HUES6 (cell line): ENCODE results near the gene CCT2.

ENCODE experiments used
- H3K27ac ChIP-seq: 2 replicates; pipeline ENCODE4 v1.7.0; 2013; ENCODE audit warnings: low read depth, mild to moderate bottlenecking, low read length, inconsistent platforms
- H3K27me3 ChIP-seq: 2 replicates; pipeline ENCODE4 v1.6.1; 2013; ENCODE audit warnings: low read length; ENCODE audit not compliant: control insufficient read depth, insufficient read depth
- H3K36me3 ChIP-seq: 2 replicates; pipeline ENCODE4 v1.6.1; 2013; ENCODE audit warnings: low read length; ENCODE audit not compliant: control insufficient read depth, insufficient read depth
- H3K4me1 ChIP-seq: 2 replicates; pipeline ENCODE4 v1.6.1; 2013; ENCODE audit warnings: low read length; ENCODE audit not compliant: control insufficient read depth, insufficient read depth
- H3K4me3 ChIP-seq: 2 replicates; pipeline ENCODE4 v1.5.1; 2013; ENCODE audit warnings: low read depth, low read length
- H3K9ac ChIP-seq: one replicate; pipeline ENCODE4 v1.6.1; 2013; ENCODE audit warnings: mild to moderate bottlenecking, low read length
- H3K9me3 ChIP-seq: 2 replicates; pipeline ENCODE4 v1.6.1; 2013; ENCODE audit warnings: low read depth, low read length; ENCODE audit not compliant: control insufficient read depth, insufficient read depth

The CCT2 gene

DNA sequence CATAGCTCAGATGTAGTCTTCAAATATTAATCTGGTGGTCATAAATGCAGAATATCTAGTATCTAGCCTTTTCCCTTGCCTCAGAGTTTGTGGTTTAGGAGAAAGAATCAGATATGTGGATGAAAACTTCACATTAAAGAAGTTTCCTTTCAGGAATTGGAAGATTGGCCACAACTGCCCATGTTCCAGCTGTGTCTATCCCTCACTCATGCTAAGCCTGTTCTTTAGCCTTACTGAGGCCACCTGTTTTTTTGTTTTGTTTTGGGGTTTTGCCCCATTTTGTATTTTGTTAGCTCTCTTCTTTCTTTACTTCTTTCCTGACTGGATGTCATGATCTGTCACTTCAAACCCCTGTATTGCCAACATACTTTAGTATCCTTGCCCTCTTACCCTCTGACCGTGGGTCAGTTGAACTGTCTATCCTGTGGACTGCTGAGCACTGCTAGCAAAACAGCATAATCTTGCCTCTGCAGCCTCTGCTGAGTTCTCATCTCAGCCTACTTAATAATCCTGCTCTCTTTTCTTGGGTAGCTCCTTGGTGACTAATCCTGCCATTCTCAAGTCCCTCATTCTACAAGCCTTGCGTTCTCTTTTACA lies 22.0 kb upstream of the CCT2 start:
- Histone ChIP-seq H3K4me1 (0 out of 2 replicates have a peak, but pooled peaks cover 3% of the 10 kb centered on the region), H3K9ac (no peak overlapping the region), H3K27ac (no peak overlapping the region), H3K9me3 (no peaks in the 10 kb centered on the region), H3K36me3 (peaks cover 18% of the 10 kb centered on the region), H3K4me3 (no peak overlapping the region), H3K27me3 (no peaks in the 10 kb centered on the region)

GRCh38 chr12:69566603-69567002 lies 18.7 kb upstream of the CCT2 start:
- Histone ChIP-seq H3K9me3 (no peaks in the 10 kb centered on the region), H3K36me3 (peaks cover 36% of the 10 kb centered on the region), H3K27me3 (no peaks in the 10 kb centered on the region), H3K27ac (no peak overlapping the region), H3K9ac (no peak overlapping the region), H3K4me1 (0 out of 2 replicates have a peak, but pooled peaks cover 3% of the 10 kb centered on the region), H3K4me3 (no peak overlapping the region)

GRCh38 chr12:69569236-69569635 lies 16.0 kb upstream of the CCT2 start:
- peaks cover 49% of the 10 kb centered on the region for H3K36me3 ChIP-seq
- H3K4me1 ChIP-seq = 0 out of 2 replicates have a peak, but pooled peaks cover 3% of the 10 kb centered on the region
- H3K27ac ChIP-seq = no peak overlapping the region
- no peaks in the 10 kb centered on the region for H3K27me3 ChIP-seq
- H3K4me3 ChIP-seq = no peak overlapping the region
- H3K9me3 ChIP-seq = no peaks in the 10 kb centered on the region
- no peak overlapping the region for H3K9ac ChIP-seq

DNA sequence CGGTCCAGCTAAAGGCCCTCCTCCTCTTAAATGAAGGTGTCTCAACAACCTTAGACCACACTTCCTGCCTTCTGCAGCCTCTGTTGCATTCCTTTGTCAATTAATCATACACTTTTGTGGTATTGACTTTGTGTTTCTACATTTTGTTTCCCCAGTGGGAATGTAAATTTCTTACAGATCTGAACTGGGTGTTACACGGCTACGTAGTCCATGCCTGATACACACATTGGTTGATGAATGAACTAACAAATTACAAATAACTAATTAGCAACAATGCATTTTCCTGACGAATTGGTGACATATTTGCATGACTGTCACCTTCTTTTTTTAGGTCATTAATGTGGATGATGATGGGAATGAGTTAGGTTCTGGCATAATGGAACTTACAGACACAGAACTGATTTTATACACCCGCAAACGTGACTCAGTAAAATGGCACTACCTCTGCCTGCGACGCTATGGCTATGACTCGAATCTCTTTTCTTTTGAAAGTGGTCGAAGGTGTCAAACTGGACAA lies 15.2 kb upstream of the CCT2 start:
- H3K36me3 ChIP-seq = peaks cover 53% of the 10 kb centered on the region

DNA sequence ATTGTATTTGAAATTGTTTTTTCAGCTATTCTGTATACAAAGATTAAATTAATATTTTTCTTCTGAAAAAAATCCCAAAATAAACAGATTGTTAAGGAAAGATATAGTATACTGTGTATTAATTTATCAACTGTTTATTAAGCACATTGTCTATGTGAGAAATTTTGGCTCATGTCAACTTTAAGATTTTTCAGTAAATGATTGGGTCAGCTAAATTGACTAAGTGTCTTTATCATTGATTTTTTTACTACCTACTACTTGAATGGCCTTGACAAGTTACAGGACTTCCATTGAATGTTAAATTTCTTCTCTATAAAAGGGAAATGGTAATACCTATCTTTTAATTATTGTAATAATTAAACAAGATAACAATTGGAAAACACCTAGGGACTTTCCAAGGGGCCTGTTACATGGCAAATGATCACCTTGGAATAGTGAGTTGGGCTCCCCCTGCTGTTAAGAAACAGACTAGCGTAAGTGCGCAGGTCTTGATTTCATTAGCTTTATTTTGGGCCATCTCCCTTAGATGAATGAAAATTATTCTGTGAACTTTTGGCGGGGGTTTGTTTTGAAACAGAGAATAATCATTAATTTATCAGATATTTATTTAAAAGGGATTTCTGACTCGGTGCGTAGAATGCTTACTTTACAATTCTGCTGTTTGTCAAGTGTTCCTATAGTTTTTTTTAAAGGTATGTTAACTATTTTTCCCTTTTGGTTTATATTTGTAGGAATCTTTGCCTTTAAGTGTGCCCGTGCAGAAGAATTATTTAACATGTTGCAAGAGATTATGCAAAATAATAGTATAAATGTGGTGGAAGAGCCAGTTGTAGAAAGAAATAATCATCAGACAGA lies 14.5 kb upstream of the CCT2 start:
- 0 out of 2 replicates have a peak, but pooled peaks cover 3% of the 10 kb centered on the region for H3K4me1 ChIP-seq
- H3K4me3 ChIP-seq = no peak overlapping the region
- no peak overlapping the region for H3K9ac ChIP-seq
- peaks cover 58% of the 10 kb centered on the region for H3K36me3 ChIP-seq
- no peaks in the 10 kb centered on the region for H3K9me3 ChIP-seq
- H3K27ac ChIP-seq = no peak overlapping the region
- no peaks in the 10 kb centered on the region for H3K27me3 ChIP-seq

More for the DNA sequence above, 15.2 kb upstream of the CCT2 start:
- H3K4me3 ChIP-seq = no peak overlapping the region
- no peak overlapping the region for H3K9ac ChIP-seq
- no peaks in the 10 kb centered on the region for H3K9me3 ChIP-seq
- H3K27ac ChIP-seq = no peak overlapping the region
- no peaks in the 10 kb centered on the region for H3K27me3 ChIP-seq
- 0 out of 2 replicates have a peak, but pooled peaks cover 3% of the 10 kb centered on the region for H3K4me1 ChIP-seq

DNA sequence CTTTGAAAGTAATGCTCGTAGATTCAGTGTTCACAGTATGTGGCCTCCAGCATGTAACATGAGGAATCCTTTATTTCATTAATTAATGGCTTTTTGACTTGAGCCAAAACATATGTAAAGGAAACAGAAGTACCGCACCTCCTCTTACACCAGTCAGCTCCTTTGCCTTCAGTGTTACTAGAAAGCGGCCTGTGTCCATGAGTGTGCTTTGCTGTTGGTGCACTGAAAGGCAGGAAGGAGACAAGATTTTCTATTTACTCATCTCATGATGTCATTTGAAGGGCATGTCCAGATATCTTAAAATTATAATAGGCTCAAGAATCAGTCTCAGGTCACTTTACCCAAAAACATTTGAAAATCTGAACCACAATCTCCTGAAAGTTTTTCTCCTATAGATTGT lies 9.9 kb upstream of the CCT2 start:
- Histone ChIP-seq H3K4me3 (no peak overlapping the region), H3K27me3 (no peaks in the 10 kb centered on the region), H3K27ac (no peak overlapping the region), H3K4me1 (no peaks in the 10 kb centered on the region), H3K9ac (no peak overlapping the region), H3K36me3 (peaks cover 45% of the 10 kb centered on the region), H3K9me3 (no peaks in the 10 kb centered on the region)

DNA sequence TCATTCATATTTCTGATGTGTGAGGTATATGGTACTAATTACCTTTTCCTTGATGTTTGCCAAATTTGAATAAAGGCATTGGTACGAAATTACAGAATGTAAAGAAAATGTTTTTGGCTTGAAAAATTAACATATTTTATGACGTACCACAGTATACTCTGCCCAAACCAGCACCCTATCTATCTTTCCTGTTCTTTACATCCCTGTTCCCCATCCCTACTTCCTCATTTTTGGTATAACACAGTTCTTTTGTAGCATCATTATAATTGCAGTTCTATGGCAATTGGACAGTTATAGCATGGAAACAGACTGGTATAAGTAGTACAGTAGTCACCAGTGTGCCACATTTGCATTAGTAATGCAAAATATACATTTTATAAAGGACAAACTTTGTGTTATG lies 7.0 kb upstream of the CCT2 start:
- Histone ChIP-seq H3K4me1 (peaks cover 4% of the 10 kb centered on the region; the same call in 1 of the 2 replicates), H3K9ac (no peak overlapping the region), H3K4me3 (no peak overlapping the region), H3K27me3 (no peaks in the 10 kb centered on the region), H3K36me3 (peaks cover 27% of the 10 kb centered on the region), H3K9me3 (no peaks in the 10 kb centered on the region), H3K27ac (no peak overlapping the region)

DNA sequence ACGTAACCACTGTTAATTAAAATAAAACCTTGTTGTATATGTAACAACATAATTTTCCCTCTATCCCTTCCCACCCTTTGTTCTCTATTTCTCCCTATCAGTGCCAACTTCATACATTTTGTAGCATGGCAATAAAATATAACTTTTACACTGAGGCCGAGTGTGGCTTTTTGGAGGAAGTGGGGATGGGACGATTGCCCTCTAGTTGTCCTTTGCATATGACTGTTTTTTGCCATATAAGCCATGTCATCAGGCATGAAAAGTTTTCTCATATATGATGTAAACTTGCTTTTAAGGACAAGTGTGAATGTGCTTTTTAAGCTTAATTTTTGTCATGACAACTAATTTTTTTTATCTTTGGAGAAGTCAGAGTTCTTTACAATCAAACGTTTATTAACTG lies 6.2 kb upstream of the CCT2 start:
- Histone ChIP-seq H3K9ac (no peak overlapping the region), H3K4me3 (no peak overlapping the region), H3K4me1 (peaks cover 6% of the 10 kb centered on the region; the same call in 1 of the 2 replicates), H3K9me3 (no peaks in the 10 kb centered on the region), H3K27ac (no peak overlapping the region), H3K36me3 (peaks cover 20% of the 10 kb centered on the region), H3K27me3 (no peaks in the 10 kb centered on the region)

- Histone ChIP-seq H3K9me3 (no peaks in the 10 kb centered on the region), H3K27ac (no peak overlapping the region), H3K36me3 (peaks cover 9% of the 10 kb centered on the region), H3K4me1 (peaks cover 6% of the 10 kb centered on the region; the same call in 1 of the 2 replicates), H3K27me3 (no peaks in the 10 kb centered on the region), H3K9ac (no peak overlapping the region), H3K4me3 (no peak overlapping the region)
Observed at GRCh38 chr12:69580074-69580473, 5.2 kb upstream of the CCT2 start.

DNA sequence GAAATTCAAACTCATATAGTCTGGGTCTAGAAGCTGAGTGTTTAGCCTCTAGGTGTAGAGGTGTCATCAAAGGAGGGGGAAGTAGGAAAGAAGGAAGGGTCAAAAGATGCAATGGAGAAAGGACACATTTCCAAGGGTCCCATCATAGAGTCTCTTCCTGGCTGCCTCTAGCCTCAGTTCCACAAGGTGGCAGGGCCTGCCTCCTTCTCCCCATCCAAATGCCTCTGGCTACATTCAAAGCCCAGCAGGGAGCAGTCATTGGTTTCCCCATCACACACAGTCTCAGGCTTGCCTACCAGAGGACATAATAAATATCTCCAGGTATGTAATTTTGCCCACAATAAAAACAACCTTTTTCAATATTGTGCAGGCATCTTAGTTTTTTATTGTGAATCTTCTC lies 2.1 kb upstream of the CCT2 start:
- Histone ChIP-seq H3K4me3 (no peak overlapping the region), H3K27ac (no peak overlapping the region), H3K4me1 (peaks cover 6% of the 10 kb centered on the region; the same call in 1 of the 2 replicates), H3K9ac (no peak overlapping the region), H3K27me3 (no peaks in the 10 kb centered on the region), H3K36me3 (peaks cover 20% of the 10 kb centered on the region), H3K9me3 (no peaks in the 10 kb centered on the region)

- no peak overlapping the region for H3K9ac ChIP-seq
- H3K9me3 ChIP-seq = no peaks in the 10 kb centered on the region
- H3K36me3 ChIP-seq = peaks cover 73% of the 10 kb centered on the region
- no peaks in the 10 kb centered on the region for H3K27me3 ChIP-seq
- no peak overlapping the region for H3K27ac ChIP-seq
- 0 out of 2 replicates have a peak, but pooled peaks cover under 1% of the 10 kb centered on the region for H3K4me1 ChIP-seq
- H3K4me3 ChIP-seq = no peak overlapping the region
Observed at GRCh38 chr12:69588527-69588926, 3.3 kb downstream of the CCT2 start.
